Mononuclear cell (primary cell): ENCODE data around the gene KIAA0825. TPM values are rescaled to one million over a fixed set of nuclear protein-coding genes. Genes with fewer than 3 reads are reported as not detected.

Source experiments
- H3K27me3 ChIP-seq: 2 replicates; pipeline ENCODE4 v1.6.0; 2011; ENCODE audit warnings: low read length, control low read depth; ENCODE audit not compliant: insufficient read depth
- H3K4me1 ChIP-seq: 2 replicates; pipeline ENCODE4 v1.5.1; 2011; ENCODE audit warnings: mild to moderate bottlenecking, low read length, control low read depth; ENCODE audit not compliant: insufficient read depth
- H3K4me3 ChIP-seq: 2 replicates; pipeline ENCODE4 v1.5.1; 2011; ENCODE audit warnings: mild to moderate bottlenecking, low read length, moderate library complexity
- H3K9me3 ChIP-seq: 2 replicates; pipeline ENCODE4 v1.5.1; 2011; ENCODE audit warnings: low read depth, mild to moderate bottlenecking, control low read depth, low read length
- total RNA-seq: library from RNA; depleted of rRNA; stranded (reverse); fragments of >200 nt; gene quantifications from one replicate; pipeline ENCODE4 v1.2.3, GENCODE V29; 2012

KIAA0825 gene
- total RNA-seq, 1 donor: 2.5 TPM

- Histone ChIP-seq H3K27me3 (no peaks in the 10 kb centered on the region), H3K9me3 (no peaks in the 10 kb centered on the region), H3K4me3 (no peak overlapping the region), H3K4me1 (no peaks in the 10 kb centered on the region)
These were observed 305.2 kb downstream of the KIAA0825 start for GRCh38 chr5:94313188-94313587.

- H3K4me3 ChIP-seq: no peak overlapping the region
- no peaks in the 10 kb centered on the region for H3K4me1 ChIP-seq
- no peaks in the 10 kb centered on the region for H3K9me3 ChIP-seq
- H3K27me3 ChIP-seq: no peaks in the 10 kb centered on the region
These were observed 306.1 kb downstream of the KIAA0825 start for GRCh38 chr5:94312298-94312697.

- no peak overlapping the region for H3K4me3 ChIP-seq
- H3K9me3 ChIP-seq: no peaks in the 10 kb centered on the region
- no peaks in the 10 kb centered on the region for H3K27me3 ChIP-seq
- H3K4me1 ChIP-seq: no peaks in the 10 kb centered on the region
These were observed 307.6 kb downstream of the KIAA0825 start for GRCh38 chr5:94310833-94311232.

- H3K4me1 ChIP-seq: no peaks in the 10 kb centered on the region
- H3K9me3 ChIP-seq: no peaks in the 10 kb centered on the region
- H3K4me3 ChIP-seq: no peak overlapping the region
- H3K27me3 ChIP-seq: no peaks in the 10 kb centered on the region
These were observed 309.3 kb downstream of the KIAA0825 start for GRCh38 chr5:94309141-94309540.

GRCh38 chr5:94308442-94308841, 310.0 kb downstream of the KIAA0825 start:
- Histone ChIP-seq H3K4me3 (no peak overlapping the region), H3K27me3 (no peaks in the 10 kb centered on the region), H3K9me3 (no peaks in the 10 kb centered on the region), H3K4me1 (no peaks in the 10 kb centered on the region)

GRCh38 chr5:94304146-94304545, 314.3 kb downstream of the KIAA0825 start:
- no peaks in the 10 kb centered on the region for H3K9me3 ChIP-seq
- H3K4me3 ChIP-seq: no peak overlapping the region
- no peaks in the 10 kb centered on the region for H3K27me3 ChIP-seq
- H3K4me1 ChIP-seq: no peaks in the 10 kb centered on the region

GRCh38 chr5:94288937-94289336, 329.5 kb downstream of the KIAA0825 start:
- Histone ChIP-seq H3K4me1 (no peaks in the 10 kb centered on the region), H3K4me3 (no peak overlapping the region), H3K9me3 (no peaks in the 10 kb centered on the region), H3K27me3 (no peaks in the 10 kb centered on the region)

- H3K9me3 ChIP-seq: no peaks in the 10 kb centered on the region
These were observed 332.4 kb downstream of the KIAA0825 start for GRCh38 chr5:94285984-94286383.

GRCh38 chr5:94283093-94283492, 335.3 kb downstream of the KIAA0825 start:
- Histone ChIP-seq H3K4me3 (no peak overlapping the region), H3K27me3 (no peaks in the 10 kb centered on the region), H3K4me1 (no peaks in the 10 kb centered on the region), H3K9me3 (no peaks in the 10 kb centered on the region)

More at GRCh38 chr5:94285984-94286383, 332.4 kb downstream of the KIAA0825 start:
- no peaks in the 10 kb centered on the region for H3K4me1 ChIP-seq
- H3K27me3 ChIP-seq: no peaks in the 10 kb centered on the region
- no peak overlapping the region for H3K4me3 ChIP-seq

GRCh38 chr5:94281236-94281801, 337.1 kb downstream of the KIAA0825 start:
- Histone ChIP-seq H3K27me3 (no peaks in the 10 kb centered on the region), H3K4me3 (no peak overlapping the region), H3K4me1 (no peaks in the 10 kb centered on the region), H3K9me3 (no peaks in the 10 kb centered on the region)

- Histone ChIP-seq H3K27me3 (no peaks in the 10 kb centered on the region), H3K4me1 (no peaks in the 10 kb centered on the region), H3K4me3 (no peak overlapping the region), H3K9me3 (no peaks in the 10 kb centered on the region)
These were observed 341.7 kb downstream of the KIAA0825 start for GRCh38 chr5:94276751-94277150.

- Histone ChIP-seq H3K4me1 (no peaks in the 10 kb centered on the region), H3K9me3 (no peaks in the 10 kb centered on the region), H3K4me3 (no peak overlapping the region), H3K27me3 (no peaks in the 10 kb centered on the region)
These were observed 342.4 kb downstream of the KIAA0825 start for GRCh38 chr5:94276048-94276447.

- H3K4me3 ChIP-seq: no peak overlapping the region
- H3K4me1 ChIP-seq: no peaks in the 10 kb centered on the region
- no peaks in the 10 kb centered on the region for H3K27me3 ChIP-seq
- peaks cover 6% of the 10 kb centered on the region for H3K9me3 ChIP-seq
These were observed 343.7 kb downstream of the KIAA0825 start for GRCh38 chr5:94274707-94275106.

- Histone ChIP-seq H3K4me3 (no peak overlapping the region), H3K4me1 (no peaks in the 10 kb centered on the region), H3K9me3 (peaks cover 6% of the 10 kb centered on the region), H3K27me3 (no peaks in the 10 kb centered on the region)
These were observed 350.2 kb downstream of the KIAA0825 start for GRCh38 chr5:94268226-94268625.

GRCh38 chr5:94267350-94267899, 351.0 kb downstream of the KIAA0825 start:
- H3K4me3 ChIP-seq: no peak overlapping the region
- peaks cover 6% of the 10 kb centered on the region for H3K9me3 ChIP-seq
- no peaks in the 10 kb centered on the region for H3K27me3 ChIP-seq
- H3K4me1 ChIP-seq: no peaks in the 10 kb centered on the region

- H3K9me3 ChIP-seq: peaks cover 6% of the 10 kb centered on the region
- no peaks in the 10 kb centered on the region for H3K4me1 ChIP-seq
- no peaks in the 10 kb centered on the region for H3K27me3 ChIP-seq
- H3K4me3 ChIP-seq: no peak overlapping the region
These were observed 352.2 kb downstream of the KIAA0825 start for GRCh38 chr5:94266170-94266569.
